Activated CD4-positive, alpha-beta T cell treated with anti-CD3 and anti-CD28 coated beads, Interleukin-2, amount 50 U/mL, for 24 hours (primary cell): ENCODE data around the gene TCTA.
A peak's percentile ranks its signal among the peaks of the same experiment; 100 is the strongest.
"Not testable (repeated sequence)": the region's sequence is repeated elsewhere in the genome, so short reads cannot be mapped to it uniquely, and the experiment has no call there.

Source experiments
- DNase-seq, 2 donors: peaks; one replicate each; pipeline ENCODE4 v3.0.0-alpha.2; 2020; ENCODE audit warnings: low read depth in 1 of 2, low spot score in 1 of 2

The TCTA gene

GRCh38 chr3:49411968-49412631, at the start of gene TCTA, which contains the start of gene RHOA:
TCTA (plus strand) TSS chr3:49412423; CDS start chr3:49412427, 4 bp downstream.
RHOA (minus strand) TSS chr3:49411976; CDS start chr3:49375589, 36,387 bp downstream.
- peak; percentile 94 to 99 for DNase-seq

GRCh38 chr3:49362561-49362960, 49.7 kb upstream of the TCTA start:
- DNase-seq, result no peak

- no peak for DNase-seq
Measured at GRCh38 chr3:49370585-49371290, 41.5 kb upstream of the TCTA start.

GRCh38 chr3:49371946-49372345, 40.3 kb upstream of the TCTA start:
- no peak for DNase-seq

GRCh38 chr3:49377483-49377882, 34.7 kb upstream of the TCTA start:
- DNase-seq, result peak in 1 of 2 donors; percentile 33

- no peak for DNase-seq
Measured at GRCh38 chr3:49378249-49378895, 33.9 kb upstream of the TCTA start.

- DNase-seq, result no peak
Measured at GRCh38 chr3:49383387-49383786, 28.8 kb upstream of the TCTA start.

- no peak for DNase-seq
Measured at GRCh38 chr3:49385617-49386016, 26.6 kb upstream of the TCTA start.

- no peak for DNase-seq
Measured at GRCh38 chr3:49386056-49386756, 26.0 kb upstream of the TCTA start.

- DNase-seq, result no peak
Measured at GRCh38 chr3:49387721-49388120, 24.5 kb upstream of the TCTA start.

- DNase-seq, result no peak
Measured at GRCh38 chr3:49388289-49388820, 23.9 kb upstream of the TCTA start.

- no peak for DNase-seq
Measured at GRCh38 chr3:49389297-49389696, 22.9 kb upstream of the TCTA start.

- DNase-seq, result not testable (repeated sequence)
Measured at GRCh38 chr3:49391310-49391709, 20.9 kb upstream of the TCTA start.

GRCh38 chr3:49397470-49397869, 14.8 kb upstream of the TCTA start:
- no peak for DNase-seq

- no peak for DNase-seq
Measured at GRCh38 chr3:49399461-49399860, 12.8 kb upstream of the TCTA start.

GRCh38 chr3:49401766-49402165, 10.5 kb upstream of the TCTA start:
- DNase-seq, result no peak

GRCh38 chr3:49403891-49404290, 8.3 kb upstream of the TCTA start:
- DNase-seq, result no peak

- not testable (repeated sequence) for DNase-seq
Measured at GRCh38 chr3:49405570-49405969, 6.7 kb upstream of the TCTA start.

- no peak for DNase-seq
Measured at GRCh38 chr3:49406571-49407565, 5.4 kb upstream of the TCTA start.
